GM23338 (cell line): Measurements from ENCODE around the gene ZNF229. TPM values are rescaled to one million over a fixed set of nuclear protein-coding genes. Genes with fewer than 3 reads are reported as not detected.
"Not testable (repeated sequence)": the region's sequence is repeated elsewhere in the genome, so short reads cannot be mapped to it uniquely, and the experiment has no call there.

Experiments
- ATAC-seq: fragments of 200-7000 bp; cut with Tn5 transposase; 3 replicates; pipeline ENCODE4 v1.9.1; 2020
- DNase-seq: peaks from one replicate; pipeline ENCODE4 v3.0.0-alpha.2; 2015; ENCODE audit warnings: low spot score
- H2AFZ ChIP-seq: fragments of 200-600 bp; sonication (generic); 2 replicates; pipeline ENCODE4 v1.8.0; 2016; ENCODE audit warnings: antibody characterized with exemption, mild to moderate bottlenecking, moderate library complexity
- H3F3A ChIP-seq: fragments of 200-600 bp; sonication (generic); replicated peaks from 2 replicates; pipeline ENCODE4 v1.8.0; 2017; ENCODE audit warnings: antibody characterized with exemption, mixed run types, low read depth
- H3K27ac ChIP-seq: fragments of 200-600 bp; sonication (generic); 2 replicates; pipeline ENCODE4 v1.6.1; 2016; ENCODE audit warnings: low read depth
- H3K27me3 ChIP-seq: fragments of 200-600 bp; sonication (generic); 2 replicates; pipeline ENCODE4 v1.8.0; 2016; ENCODE audit warnings: mild to moderate bottlenecking, mixed run types, moderate library complexity; ENCODE audit not compliant: insufficient read depth
- H3K36me3 ChIP-seq: fragments of 200-600 bp; sonication (generic); 2 replicates; pipeline ENCODE4 v1.8.0; 2016; ENCODE audit warnings: mild to moderate bottlenecking; ENCODE audit not compliant: insufficient read depth
- H3K4me1 ChIP-seq: fragments of 200-600 bp; sonication (generic); 2 replicates; pipeline ENCODE4 v1.8.0; 2016; ENCODE audit warnings: mild to moderate bottlenecking, moderate library complexity; ENCODE audit not compliant: insufficient read depth
- H3K4me2 ChIP-seq: fragments of 200-600 bp; sonication (generic); 2 replicates; pipeline ENCODE4 v1.7.1; 2017; ENCODE audit warnings: mixed run types
- H3K4me3 ChIP-seq: fragments of 200-600 bp; sonication (generic); 2 replicates; pipeline ENCODE4 v1.6.1; 2016; ENCODE audit warnings: mixed run types
- H3K79me2 ChIP-seq: fragments of 200-600 bp; sonication (generic); replicated peaks from 2 replicates; pipeline ENCODE4 v1.8.0; 2017; ENCODE audit warnings: mild to moderate bottlenecking; ENCODE audit not compliant: insufficient read depth
- H3K9me2 ChIP-seq: fragments of 200-600 bp; sonication (generic); 2 replicates; pipeline ENCODE4 v1.8.0; 2017; ENCODE audit not compliant: insufficient read depth
- H4K20me1 ChIP-seq: fragments of 200-600 bp; sonication (generic); replicated peaks from 2 replicates; pipeline ENCODE4 v1.8.0; 2017; ENCODE audit warnings: mild to moderate bottlenecking; ENCODE audit not compliant: insufficient read depth
- H3K27ac Mint-ChIP-seq: 2 replicates; pipeline ENCODE4 v1.8.0; 2020; ENCODE audit warnings: inconsistent platforms, mild to moderate bottlenecking, moderate library complexity, mixed read lengths
- H3K27me3 Mint-ChIP-seq: 3 replicates; pipeline ENCODE4 v1.8.0; 2022; ENCODE audit warnings: low read depth, mild to moderate bottlenecking, moderate library complexity, mixed read lengths, inconsistent platforms; ENCODE audit not compliant: insufficient read depth, poor library complexity
- H3K36me3 Mint-ChIP-seq: 3 replicates; pipeline ENCODE4 v1.8.0; 2021; ENCODE audit warnings: low read depth, mild to moderate bottlenecking, inconsistent platforms, moderate library complexity, mixed read lengths
- H3K4me1 Mint-ChIP-seq: 3 replicates; pipeline ENCODE4 v1.8.0; 2020; ENCODE audit warnings: mild to moderate bottlenecking, inconsistent platforms, mixed read lengths
- H3K4me3 Mint-ChIP-seq: 3 replicates; pipeline ENCODE4 v1.8.0; 2021; ENCODE audit warnings: moderate library complexity, mild to moderate bottlenecking, inconsistent platforms, mixed read lengths
- H3K9me3 Mint-ChIP-seq: 3 replicates; pipeline ENCODE4 v1.8.0; 2020; ENCODE audit warnings: moderate library complexity, mild to moderate bottlenecking, inconsistent platforms, mixed read lengths
- CREB1 ChIP-seq: fragments of 250-450 bp; sonication (Bioruptor Pico); IDR thresholded peaks from 2 replicates; pipeline ENCODE4 v1.5.0; 2020; ENCODE audit warnings: low read depth, mild to moderate bottlenecking, moderate library complexity
- ETS1 ChIP-seq: IDR thresholded peaks from 2 replicates; pipeline ENCODE4 v1.6.1; 2016; ENCODE audit warnings: antibody characterized with exemption
- EZH2 ChIP-seq: fragments of 200-600 bp; sonication (generic); IDR thresholded peaks from one replicate; pipeline ENCODE4 v1.8.0; 2017; ENCODE audit warnings: antibody characterized with exemption, mild to moderate bottlenecking, low read depth; ENCODE audit not compliant: unreplicated experiment
- JUNB ChIP-seq: IDR thresholded peaks from one replicate; pipeline ENCODE4 v1.6.1; 2016; ENCODE audit warnings: antibody characterized with exemption; ENCODE audit not compliant: unreplicated experiment
- POLR2AphosphoS5 ChIP-seq: IDR thresholded peaks from 2 replicates; pipeline ENCODE4 v1.6.1; 2016; ENCODE audit warnings: antibody characterized with exemption, low read depth
- STAT1 ChIP-seq: IDR thresholded peaks from one replicate; pipeline ENCODE4 v1.6.1; 2016; ENCODE audit warnings: antibody characterized with exemption; ENCODE audit not compliant: unreplicated experiment
- ZNF114 ChIP-seq: fragments of 250-450 bp; sonication (Bioruptor Pico); IDR thresholded peaks from 2 replicates; pipeline ENCODE4 v1.5.0; 2020; ENCODE audit warnings: mild to moderate bottlenecking, moderate library complexity
- ZNF462 ChIP-seq: fragments of 250-450 bp; sonication (Bioruptor Pico); IDR thresholded peaks from 2 replicates; pipeline ENCODE4 v1.5.0; 2020; ENCODE audit warnings: mild to moderate bottlenecking, moderate library complexity
- polyA plus RNA-seq: library from polyadenylated mRNA; unstranded; fragments of >200 nt; fragmentation: Nextera tagmentation; extraction: Ambion mirVana; gene quantifications from 2 replicates; pipeline ENCODE4 v1.2.1, GENCODE V29; 2016
- total RNA-seq: library from RNA; depleted of rRNA; stranded (reverse); fragments of >200 nt; shearing (Covaris generic); gene quantifications from 2 replicates; pipeline ENCODE4 v1.2.3, GENCODE V29; 2014

Gene ZNF229
- total and polyA plus RNA-seq, 2 experiments from 2014 or later: 2.6 to 5.2 TPM

- peak within 1 kb of the TSS; percentile 76 for H3K4me2 ChIP-seq
- H4K20me1 ChIP-seq: no peaks in the 10 kb centered on the region
- H3K4me1 ChIP-seq: 0 out of 2 replicates have a peak, but pooled peaks cover 3% of the 10 kb centered on the region
- H3F3A ChIP-seq: no peaks in the 10 kb centered on the region
- peak within 1 kb of the TSS; percentile 88 for H2AFZ ChIP-seq
- Mint-ChIP-seq H3K9me3 (peaks cover 47% of the 10 kb centered on the region), H3K4me3 (peak within 1 kb of the TSS; percentile 87), H3K36me3 (peaks cover 10% of the 10 kb centered on the region; the same call in 2 of the 3 replicates), H3K27me3 (peaks cover 8% of the 10 kb centered on the region), H3K4me1 (no peaks in the 10 kb centered on the region), H3K27ac (peak within 1 kb of the TSS; percentile 6)
- ATAC-seq (peak; percentile 100), DNase-seq (peak; percentile 98)
- no peak within 1 kb of the TSS for H3K27ac ChIP-seq
- peak within 1 kb of the TSS; percentile 67 for H3K4me3 ChIP-seq
- H3K27me3 ChIP-seq: no peaks in the 10 kb centered on the region
- TF ChIP-seq STAT1: no peak
- TF ChIP-seq JUNB: no peak
- TF ChIP-seq POLR2AphosphoS5: peak; percentile 67
- TF ChIP-seq ZNF114 (CRISPR knock-in tag): no peak
- TF ChIP-seq EZH2: no peak
- TF ChIP-seq CREB1 (CRISPR knock-in tag): peak; percentile 60
- TF ChIP-seq ETS1: peak; percentile 87
- no peak for TF ChIP-seq ZNF462 (CRISPR knock-in tag)
- H3K36me3 ChIP-seq: no peaks in the 10 kb centered on the region
- no peaks in the 10 kb centered on the region for H3K79me2 ChIP-seq
- H3K9me2 ChIP-seq: peaks cover 4% of the 10 kb centered on the region
Measured at GRCh38 chr19:44401139-44402115, 46.8 kb downstream of the ZNF229 start, which contains the start of gene ZNF285. TSS of gene ZNF285 (minus strand) at chr19:44401608. CDS start at chr19:44397213, 4,395 bp downstream.

GRCh38 chr19:44389268-44389667, 59.0 kb downstream of the ZNF229 start:
- H3K9me2 ChIP-seq, DNase-seq, H3K27me3 Mint-ChIP-seq, H3K4me1 Mint-ChIP-seq, ATAC-seq, H3K79me2 ChIP-seq, H3K4me3 Mint-ChIP-seq, H4K20me1 ChIP-seq, H3K27ac Mint-ChIP-seq, H3F3A ChIP-seq, H3K27ac ChIP-seq, H3K4me2 ChIP-seq, H3K36me3 ChIP-seq, H2AFZ ChIP-seq, H3K27me3 ChIP-seq, H3K4me3 ChIP-seq, H3K4me1 ChIP-seq: not testable (repeated sequence)
- H3K36me3 Mint-ChIP-seq: peaks cover 61% of the 10 kb centered on the region
- H3K9me3 Mint-ChIP-seq: peaks cover 69% of the 10 kb centered on the region
